Activated T-helper 1 cell treated with anti-CD3 and anti-CD28 coated beads, Interleukin-2, amount 50 U/mL, for 16 hours (primary cell): ENCODE measurements around the gene RAP1GAP.

ENCODE experiments used
- DNase-seq, 2 donors: peaks; one replicate each; pipeline ENCODE4 v3.0.0-alpha.2; 2020; ENCODE audit warnings: low read depth in 1 of 2, low spot score in 1 of 2

Gene RAP1GAP

DNA sequence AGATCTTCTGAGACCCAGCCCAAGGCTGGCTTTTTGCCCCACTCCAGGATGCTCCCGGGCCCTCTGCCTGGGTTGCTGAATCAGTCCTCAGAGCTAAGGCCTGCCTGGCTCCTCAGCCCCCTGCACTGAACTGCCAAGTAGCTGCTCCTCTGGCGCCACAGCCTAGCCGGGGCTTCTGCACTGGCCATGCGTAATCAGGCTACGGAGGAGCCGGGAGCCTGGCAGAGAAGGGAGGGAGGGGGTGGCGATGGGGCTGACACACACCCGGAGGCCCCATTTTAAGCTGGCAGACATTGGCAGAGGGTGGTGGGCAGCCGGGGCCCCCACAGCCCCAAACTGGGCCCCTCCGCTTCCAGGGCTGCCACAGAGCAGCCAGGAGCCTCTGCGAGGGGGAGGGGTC is 121.3 kb downstream of the RAP1GAP start:
- DNase-seq, result no peak
